Lung (tissue), 12 donors: ENCODE results near the gene WAPL. TPM values are rescaled to one million over a fixed set of nuclear protein-coding genes. Genes with fewer than 3 reads are reported as not detected.

Source experiments
- ATAC-seq: fragments of 200-7000 bp; cut with Tn5 transposase; one replicate; pipeline ENCODE4 v1.9.1; 2020; ENCODE audit warnings: moderate number of reproducible peaks; ENCODE audit not compliant: insufficient read depth, low FRiP score
- DNase-seq, 3 donors: peaks; one replicate each; pipeline ENCODE4 v3.0.0-alpha.2; 2013 to 2017
- H3K27ac ChIP-seq, 2 donors: one replicate each; pipeline ENCODE4 v1.5.1; 2013; ENCODE audit warnings: mild to moderate bottlenecking in 2 of 2, moderate library complexity in 2 of 2, control low read depth in 1 of 2, inconsistent platforms in 1 of 2, low read depth in 1 of 2, low read length in 1 of 2
- H3K27me3 ChIP-seq, 3 donors: one replicate each; pipeline ENCODE4 v1.5.1; 2013; ENCODE audit warnings: low read length in 2 of 3; ENCODE audit not compliant: control insufficient read depth in 3 of 3, insufficient read depth in 3 of 3
- H3K36me3 ChIP-seq, 4 donors: one replicate each; pipeline ENCODE4 v1.5.1; 2013; ENCODE audit warnings: low read length in 4 of 4, mild to moderate bottlenecking in 1 of 4, moderate library complexity in 1 of 4; ENCODE audit not compliant: control insufficient read depth in 4 of 4, insufficient read depth in 4 of 4
- H3K4me1 ChIP-seq, 5 donors: one replicate each; pipeline ENCODE4 v1.5.1; 2013; ENCODE audit warnings: low read length in 5 of 5, mild to moderate bottlenecking in 2 of 5, moderate library complexity in 1 of 5; ENCODE audit not compliant: control insufficient read depth in 5 of 5, insufficient read depth in 5 of 5
- H3K4me3 ChIP-seq: one replicate; pipeline ENCODE4 v1.5.1; 2013; ENCODE audit warnings: mild to moderate bottlenecking, control low read depth, moderate library complexity
- H3K9ac ChIP-seq, 2 donors: one replicate each; pipeline ENCODE4 v1.5.1; 2013; ENCODE audit warnings: low read length in 2 of 2, control low read depth in 1 of 2; ENCODE audit not compliant: insufficient read depth in 1 of 2
- H3K9me3 ChIP-seq, 4 donors: one replicate each; pipeline ENCODE4 v1.5.1; 2013; ENCODE audit warnings: low read length in 3 of 4, mild to moderate bottlenecking in 1 of 4, moderate library complexity in 1 of 4; ENCODE audit not compliant: control insufficient read depth in 4 of 4, insufficient read depth in 3 of 4
- CTCF ChIP-seq: IDR thresholded peaks from 2 replicates; pipeline ENCODE4 v1.5.1; 2012; ENCODE audit warnings: mild to moderate bottlenecking; ENCODE audit errors: control extremely low read depth, extremely low read depth
- WGBS, 2 donors: extraction: QIAGEN DNeasy Blood & Tissue Kit; methylation state at CpG; one replicate each; pipeline ENCODE4 v1.1.7; 2013; 5-methylcytosine and 5-hydroxymethylcytosine counted together
- polyA plus RNA-seq, 2 donors: library from polyadenylated mRNA; stranded (reverse); fragments of 200-250 nt; gene quantifications; one replicate each; pipeline ENCODE4 v1.2.1, GENCODE V29; 2013
- total RNA-seq, 2 donors: library from RNA; depleted of rRNA in 1 of 2; stranded (reverse); fragments of >200 nt in 1 of 2; gene quantifications; one replicate each; pipeline ENCODE4 v1.2.1, GENCODE V29; 2014 to 2021
- donor health status: control.
- donor health status: control.
- donor health status: Bipolar disorder and iron deficiency.
- donor health status: healthy.
- donor health status: DM: yes; HTN: yes; CAD: no.

The WAPL gene
- total and polyA plus RNA-seq, 4 donors, result 15.0 to 67.8 (median 24.0) TPM

- DNase-seq, result peak in 1 of 3 donors; percentile 8
- Histone ChIP-seq H3K36me3 (peaks cover 9 to 32% (median 20%) of the 10 kb centered on the region in 4 donors), H3K27ac (no peak overlapping the region), H3K27me3 (no peaks in the 10 kb centered on the region), H3K4me1 (peaks cover 0 to 3% (median 0%) of the 10 kb centered on the region in 5 donors), H3K9me3 (no peaks in the 10 kb centered on the region), H3K9ac (no peak overlapping the region), H3K4me3 (no peak overlapping the region)
- TF ChIP-seq CTCF, result no peak
- peak; percentile 34 for ATAC-seq
- WGBS, 2 donors, result 75 to 81% methylated on average over 1 of the region's 1 CpG
These were observed 23.0 kb downstream of the WAPL start for GRCh38 chr10:86498598-86498997.

- WGBS, 2 donors, result 84 to 95% methylated on average over 3 of the region's 3 CpGs
- Histone ChIP-seq H3K9me3 (no peaks in the 10 kb centered on the region), H3K4me3 (no peak overlapping the region), H3K4me1 (peaks cover 0 to 3% (median 0%) of the 10 kb centered on the region in 5 donors), H3K36me3 (peaks cover 9 to 30% (median 18%) of the 10 kb centered on the region in 4 donors), H3K9ac (no peak overlapping the region), H3K27me3 (no peaks in the 10 kb centered on the region), H3K27ac (no peak overlapping the region)
- no peak for TF ChIP-seq CTCF
- ATAC-seq (no peak), DNase-seq (no peak)
These were observed 24.0 kb downstream of the WAPL start for GRCh38 chr10:86497621-86498020.

GRCh38 chr10:86489960-86490612 lies 31.5 kb downstream of the WAPL start:
- no peak overlapping the region for H3K9ac ChIP-seq
- no peaks in the 10 kb centered on the region for H3K4me1 ChIP-seq
- ATAC-seq, result no peak
- DNase-seq, result no peak
- no peaks in the 10 kb centered on the region for H3K9me3 ChIP-seq
- H3K36me3 ChIP-seq, result peaks cover 11 to 15% (median 13%) of the 10 kb centered on the region in 4 donors
- no peak overlapping the region for H3K27ac ChIP-seq
- 97% methylated on average over 8 of the region's 8 CpGs for WGBS, 2 donors
- TF ChIP-seq CTCF, result no peak
- no peak overlapping the region for H3K4me3 ChIP-seq
- no peaks in the 10 kb centered on the region for H3K27me3 ChIP-seq
